GM18498 (cell line): Measurements from ENCODE around the gene DEFB127.
"Not testable (repeated sequence)": the region's sequence is repeated elsewhere in the genome, so short reads cannot be mapped to it uniquely, and the experiment has no call there.

Experiments used
- ATAC-seq: cut with Tn5 transposase; IDR thresholded peaks from one replicate; pipeline ENCODE4 v1.9.1; 2021; ENCODE audit warnings: mild to moderate bottlenecking, moderate library complexity; ENCODE audit not compliant: unreplicated experiment

Gene DEFB127

GRCh38 chr20:157154-157553 lies at the start of gene DEFB127:
TSS of gene DEFB127 (plus strand) at chr20:157454. CDS start at chr20:157545, 91 bp downstream.
- no peak for ATAC-seq

GRCh38 chr20:112396-112795 lies 44.9 kb upstream of the DEFB127 start:
- ATAC-seq: no peak

GRCh38 chr20:117518-117917 lies 39.7 kb upstream of the DEFB127 start:
- ATAC-seq: no peak

- not testable (repeated sequence) for ATAC-seq
Measured at GRCh38 chr20:129786-130323, 27.4 kb upstream of the DEFB127 start.

- no peak for ATAC-seq
Measured at GRCh38 chr20:137668-138490, 19.4 kb upstream of the DEFB127 start.

GRCh38 chr20:142290-142689 lies 15.0 kb upstream of the DEFB127 start, which contains the start of gene DEFB126:
TSS of gene DEFB126 (plus strand) at chr20:142590. CDS start at chr20:142629, 39 bp downstream.
- no peak for ATAC-seq

- ATAC-seq: no peak
Measured at GRCh38 chr20:145877-146276, 11.4 kb upstream of the DEFB127 start.

- no peak for ATAC-seq
Measured at GRCh38 chr20:152131-152530, 5.1 kb upstream of the DEFB127 start.

GRCh38 chr20:164618-165017 lies 7.4 kb downstream of the DEFB127 start:
- ATAC-seq: no peak

GRCh38 chr20:168876-169275 lies 11.6 kb downstream of the DEFB127 start:
- ATAC-seq: no peak

GRCh38 chr20:184288-184687 lies 27.0 kb downstream of the DEFB127 start:
- no peak for ATAC-seq

- no peak for ATAC-seq
Measured at GRCh38 chr20:187733-188132, 30.5 kb downstream of the DEFB127 start.

- ATAC-seq: no peak
Measured at GRCh38 chr20:189611-190010, 32.4 kb downstream of the DEFB127 start, which contains the start of gene DEFB128. TSS of gene DEFB128 (minus strand) at chr20:189711. CDS start at chr20:189623, 88 bp downstream.

GRCh38 chr20:198225-198624 lies 41.0 kb downstream of the DEFB127 start:
- no peak for ATAC-seq

GRCh38 chr20:199996-200395 lies 42.7 kb downstream of the DEFB127 start:
- ATAC-seq: no peak

GRCh38 chr20:203630-204029 lies 46.4 kb downstream of the DEFB127 start:
- ATAC-seq: not testable (repeated sequence)
